ENCODE measurements around the gene CAMKV. TPM values are rescaled to one million over a fixed set of nuclear protein-coding genes. Genes with fewer than 3 reads are reported as not detected.
"Not testable (repeated sequence)": the region's sequence is repeated elsewhere in the genome, so short reads cannot be mapped to it uniquely, and the experiment has no call there.

CAMKV gene
- total and polyA plus RNA-seq, 2 experiments from 2014 or later: 2.7 to 3.5 TPM

- Histone ChIP-seq H3K27ac (no peak overlapping the region), H3K27me3 (no peaks in the 10 kb centered on the region), H3K4me1 (ENCODE audit: insufficient read depth) (peaks cover 25% of the 10 kb centered on the region), H3K4me3 (no peak overlapping the region), H3K79me2 (no peaks in the 10 kb centered on the region), H3K36me3 (replicated peaks; ENCODE audit: insufficient read depth, low read depth) (no peaks in the 10 kb centered on the region), H3K9me3 (ENCODE audit: low read depth) (no peaks in the 10 kb centered on the region), H3K9me2 (replicated peaks; ENCODE audit: insufficient read depth) (no peaks in the 10 kb centered on the region), H3K4me2 (no peak overlapping the region), H2AFZ (no peak overlapping the region), H4K20me1 (ENCODE audit: insufficient read depth, poor library complexity, severe bottlenecking) (no peaks in the 10 kb centered on the region)
- 72% methylated on average over 48 of the region's 48 CpGs for WGBS (ENCODE audit: low lambda C conversion rate, missing lambda C conversion rate)
- no peak for DNase-seq (ENCODE audit: low spot score)
- no peak for TF ChIP-seq CTCF (IDR thresholded peaks at IDR 0.05; ENCODE audit: poor library complexity)
- TF ChIP-seq EZH2 (IDR thresholded peaks at IDR 0.05; ENCODE audit: borderline replicate concordance): no peak
- no peak for TF ChIP-seq EZH2phosphoT487 (IDR thresholded peaks at IDR 0.05; ENCODE audit: low read depth, severe bottlenecking, unreplicated experiment)
Measured at GRCh38 chr3:49910409-49911123, 40.9 kb upstream of the CAMKV start.

GRCh38 chr3:49908373-49909199 lies 38.9 kb upstream of the CAMKV start:
- H3K27ac ChIP-seq: no peak overlapping the region
- TF ChIP-seq EZH2phosphoT487 (IDR thresholded peaks at IDR 0.05; ENCODE audit: low read depth, severe bottlenecking, unreplicated experiment) (no peak), EZH2 (IDR thresholded peaks at IDR 0.05; ENCODE audit: borderline replicate concordance) (no peak), CTCF (IDR thresholded peaks at IDR 0.05; ENCODE audit: poor library complexity) (no peak)
- H3K4me3 ChIP-seq: no peak overlapping the region
- H3K4me1 ChIP-seq (ENCODE audit: insufficient read depth): peaks cover 27% of the 10 kb centered on the region
- no peak overlapping the region for H2AFZ ChIP-seq
- no peaks in the 10 kb centered on the region for H3K27me3 ChIP-seq
- H3K36me3 ChIP-seq (replicated peaks; ENCODE audit: insufficient read depth, low read depth): no peaks in the 10 kb centered on the region
- DNase-seq (ENCODE audit: low spot score): no peak
- H3K4me2 ChIP-seq: peak overlapping the region; percentile 29
- H3K79me2 ChIP-seq: no peaks in the 10 kb centered on the region
- WGBS (ENCODE audit: low lambda C conversion rate, missing lambda C conversion rate): 89% methylated on average over 14 of the region's 14 CpGs
- H3K9me3 ChIP-seq (ENCODE audit: low read depth): no peaks in the 10 kb centered on the region
- H3K9me2 ChIP-seq (replicated peaks; ENCODE audit: insufficient read depth): no peaks in the 10 kb centered on the region
- no peaks in the 10 kb centered on the region for H4K20me1 ChIP-seq (ENCODE audit: insufficient read depth, poor library complexity, severe bottlenecking)

GRCh38 chr3:49906073-49906743 lies 36.5 kb upstream of the CAMKV start:
- Histone ChIP-seq H3K9me3 (ENCODE audit: low read depth) (no peaks in the 10 kb centered on the region), H2AFZ (peak overlapping the region; percentile 14), H3K4me3 (no peak overlapping the region), H3K79me2 (no peaks in the 10 kb centered on the region), H4K20me1 (ENCODE audit: insufficient read depth, poor library complexity, severe bottlenecking) (no peaks in the 10 kb centered on the region), H3K36me3 (replicated peaks; ENCODE audit: insufficient read depth, low read depth) (no peaks in the 10 kb centered on the region), H3K9me2 (replicated peaks; ENCODE audit: insufficient read depth) (no peaks in the 10 kb centered on the region), H3K27ac (peak overlapping the region; percentile 72), H3K4me1 (ENCODE audit: insufficient read depth) (peaks cover 36% of the 10 kb centered on the region), H3K4me2 (peak overlapping the region; percentile 68), H3K27me3 (no peaks in the 10 kb centered on the region)
- 30% methylated on average over 15 of the region's 15 CpGs for WGBS (ENCODE audit: low lambda C conversion rate, missing lambda C conversion rate)
- TF ChIP-seq CTCF (IDR thresholded peaks at IDR 0.05; ENCODE audit: poor library complexity) (peak; percentile 80), EZH2phosphoT487 (IDR thresholded peaks at IDR 0.05; ENCODE audit: low read depth, severe bottlenecking, unreplicated experiment) (no peak)
- peak; percentile 75 for DNase-seq (ENCODE audit: low spot score)

- Histone ChIP-seq H3K4me1 (ENCODE audit: insufficient read depth) (peaks cover 42% of the 10 kb centered on the region), H3K4me2 (peak overlapping the region; percentile 67)
- H3K27me3 ChIP-seq; DNase-seq (ENCODE audit: low spot score); H3K79me2 ChIP-seq; H3K9me2 ChIP-seq (replicated peaks; ENCODE audit: insufficient read depth); H4K20me1 ChIP-seq (ENCODE audit: insufficient read depth, poor library complexity, severe bottlenecking); H3K4me3 ChIP-seq; H3K9me3 ChIP-seq (ENCODE audit: low read depth); H2AFZ ChIP-seq; H3K36me3 ChIP-seq (replicated peaks; ENCODE audit: insufficient read depth, low read depth); H3K27ac ChIP-seq: not testable (repeated sequence)
- WGBS (ENCODE audit: low lambda C conversion rate, missing lambda C conversion rate): 99% methylated on average over 13 of the region's 13 CpGs
Measured at GRCh38 chr3:49904448-49904847, 34.7 kb upstream of the CAMKV start.
